ENCODE data around the gene MATR3.

The MATR3 gene

DNA sequence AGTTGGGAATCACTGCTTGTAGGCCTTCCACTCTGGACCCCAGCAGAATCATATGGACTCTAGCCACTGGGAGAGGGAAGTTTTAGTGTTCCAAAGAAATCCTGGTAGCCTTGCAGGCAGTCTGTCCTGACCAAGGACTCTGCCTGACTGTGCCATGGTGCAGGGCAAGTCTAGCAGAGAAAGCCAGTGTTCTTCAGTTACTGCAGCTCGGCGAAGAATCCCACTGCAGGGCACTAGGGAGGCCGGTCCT lies 20.3 kb upstream of the MATR3 start:
- no peak for DNase-seq

DNA sequence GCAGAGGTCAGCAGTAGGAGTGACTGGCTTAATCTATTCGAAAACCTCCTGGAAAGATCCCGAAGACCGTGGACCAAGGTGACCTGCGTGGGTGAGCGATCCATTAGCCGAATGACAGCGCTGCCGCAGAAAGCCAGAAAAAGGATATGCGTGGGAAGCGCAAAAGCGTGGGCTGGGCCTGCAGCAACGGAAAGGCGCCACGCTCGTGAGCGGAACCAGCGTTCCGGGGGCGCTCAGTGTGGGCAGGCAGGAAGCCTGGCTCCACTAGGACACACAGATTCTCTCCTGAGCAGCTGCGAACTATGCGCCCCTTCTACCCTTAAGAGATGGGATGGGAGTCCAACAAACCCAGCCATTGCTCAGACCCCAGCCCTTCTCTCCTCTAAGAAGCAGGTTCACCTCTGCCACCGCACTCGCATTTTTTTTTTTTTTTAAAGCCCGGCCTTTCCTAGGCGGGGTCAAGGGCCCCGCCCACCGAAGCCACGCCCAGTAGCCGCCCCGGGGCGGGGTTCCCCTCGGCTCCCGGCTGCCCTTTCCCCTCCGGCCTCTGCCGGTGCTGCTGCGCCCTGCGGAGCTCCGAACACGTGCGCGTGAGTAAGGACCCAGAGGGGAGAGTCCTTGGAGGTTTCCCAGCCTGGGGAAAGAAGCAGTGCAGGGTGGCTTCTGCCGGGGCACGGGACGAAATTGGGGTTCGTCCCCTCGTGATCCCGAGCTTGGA lies 19.8 kb upstream of the MATR3 start:
- DNase-seq: peak; percentile 83

DNA sequence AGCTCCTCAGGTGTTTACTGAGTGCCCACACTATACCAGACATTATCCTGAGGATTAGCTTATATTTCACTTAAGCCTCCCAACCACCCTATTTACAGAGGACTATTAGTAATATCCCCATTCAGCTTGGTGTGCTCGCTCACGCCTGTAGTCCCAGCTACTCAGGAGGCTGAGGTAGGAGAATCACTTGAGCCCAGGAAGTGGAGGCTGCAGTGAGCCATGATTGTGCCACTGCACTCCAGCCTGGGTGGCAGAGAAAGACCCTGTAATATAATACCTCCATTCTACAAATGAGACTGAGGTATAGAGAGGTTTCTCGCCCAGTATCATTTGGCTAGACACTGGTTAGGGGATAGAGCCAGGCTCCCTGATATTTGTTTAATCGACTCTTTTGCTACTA lies 18.0 kb upstream of the MATR3 start:
- no peak for DNase-seq

DNA sequence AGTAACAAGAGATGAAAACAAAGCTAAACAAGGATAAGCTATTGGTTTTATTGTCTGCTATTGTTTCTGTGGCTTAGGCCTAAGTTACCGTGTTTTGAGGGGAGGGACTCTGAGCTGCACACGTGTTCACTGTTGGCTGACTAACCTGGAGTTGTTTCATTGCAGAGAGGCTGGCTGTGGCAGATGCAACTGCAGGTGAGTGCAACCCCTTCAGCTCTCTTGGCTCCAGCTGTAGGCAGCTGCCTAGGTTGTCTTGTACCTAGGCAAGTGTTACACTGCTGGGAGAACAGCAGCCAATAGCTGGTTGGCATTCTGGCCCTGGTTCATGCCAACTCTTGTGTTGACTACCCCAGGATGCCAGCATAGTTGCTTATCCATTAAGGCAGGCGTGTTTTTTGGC lies 17.6 kb upstream of the MATR3 start:
- DNase-seq: peak; percentile 72

DNA sequence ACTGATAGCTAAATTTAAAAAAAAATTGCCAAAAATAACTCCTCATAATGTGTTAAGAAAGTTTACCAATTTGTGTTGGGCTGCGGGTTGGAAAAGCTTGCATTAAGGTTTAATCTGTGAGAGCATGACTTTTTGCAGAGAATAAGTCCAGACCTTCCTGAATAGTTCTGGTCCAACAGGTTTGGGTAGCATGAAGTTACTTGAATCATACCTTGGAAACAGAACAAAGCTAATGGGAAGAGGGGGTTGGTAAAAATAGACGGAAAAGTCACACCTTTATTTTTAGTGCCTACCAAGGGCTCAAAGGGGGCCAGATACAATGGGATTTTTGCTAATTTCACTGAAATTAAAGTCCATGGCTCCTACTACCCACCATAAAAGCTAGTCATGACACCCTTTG lies 17.1 kb upstream of the MATR3 start:
- DNase-seq: no peak

DNA sequence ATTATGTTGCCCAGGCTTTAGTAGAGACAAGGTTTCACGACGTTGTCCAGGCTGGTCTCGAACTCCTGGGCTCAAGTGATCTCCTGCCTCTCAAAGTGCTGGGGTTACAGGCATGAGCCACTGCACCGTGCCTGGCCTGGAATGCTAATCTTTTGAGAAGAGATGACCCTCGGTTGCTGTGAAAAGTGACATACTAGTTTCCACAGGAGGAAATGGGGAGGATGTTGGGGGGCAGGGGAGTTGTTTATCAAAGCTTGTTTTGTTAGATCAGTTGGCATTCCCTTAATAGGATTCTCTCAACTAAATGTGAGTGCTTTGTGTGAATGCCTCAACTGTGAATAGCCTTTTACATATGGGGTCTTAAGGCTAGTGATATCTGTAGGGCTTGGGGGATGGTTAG lies 16.4 kb upstream of the MATR3 start:
- no peak for DNase-seq

DNA sequence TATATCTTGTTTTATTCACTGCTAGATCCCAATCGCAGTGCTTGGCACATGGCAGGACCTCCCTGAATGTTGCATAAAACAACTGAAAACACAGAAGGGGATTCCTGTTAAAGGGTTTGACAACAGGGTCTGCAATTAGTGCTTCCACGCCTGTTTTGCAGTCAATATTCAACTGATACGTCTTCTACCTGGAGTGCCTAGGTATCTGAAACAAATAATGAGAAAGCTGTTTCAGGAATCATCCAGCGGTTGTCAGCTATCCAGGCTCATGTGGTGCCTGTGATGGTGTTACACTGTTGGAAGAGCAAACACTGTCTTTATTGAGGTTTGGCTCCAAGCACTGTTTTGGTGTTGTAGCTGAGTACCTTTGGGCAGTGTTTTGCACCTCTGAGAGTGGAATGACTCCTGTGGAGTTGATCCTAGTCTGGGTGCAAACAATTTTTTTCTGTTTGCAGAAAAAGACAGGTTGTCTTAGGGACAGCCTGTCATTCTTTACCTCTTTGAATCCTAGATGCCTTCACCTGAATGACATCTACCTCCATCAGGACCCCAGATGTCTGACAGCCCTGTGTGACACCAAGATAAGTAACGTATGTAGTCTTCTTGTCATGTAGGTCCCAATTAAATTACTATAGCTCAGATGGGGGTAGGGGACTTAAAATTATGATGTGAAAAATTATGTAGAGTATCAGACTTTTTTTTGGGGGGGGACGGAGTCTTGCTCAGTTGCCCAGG lies 14.8 kb upstream of the MATR3 start:
- no peak for DNase-seq

DNA sequence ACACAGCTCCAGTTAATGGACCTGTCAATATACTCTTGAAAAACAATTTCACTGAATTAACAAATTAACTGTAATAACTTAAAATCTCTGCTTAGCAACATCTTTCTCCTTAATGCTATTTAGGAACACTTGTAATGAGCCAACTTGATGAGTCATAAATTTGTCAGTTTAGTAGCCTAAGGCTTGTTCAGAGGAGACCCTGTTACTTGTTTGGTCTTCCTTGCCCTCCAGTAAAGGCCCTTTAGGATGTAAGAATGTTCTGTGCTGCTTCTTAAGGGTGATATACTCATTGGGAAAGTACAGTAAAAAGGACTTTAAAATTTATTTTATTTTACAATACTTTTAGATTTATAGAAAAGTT lies 11.4 kb upstream of the MATR3 start:
- no peak for DNase-seq

DNA sequence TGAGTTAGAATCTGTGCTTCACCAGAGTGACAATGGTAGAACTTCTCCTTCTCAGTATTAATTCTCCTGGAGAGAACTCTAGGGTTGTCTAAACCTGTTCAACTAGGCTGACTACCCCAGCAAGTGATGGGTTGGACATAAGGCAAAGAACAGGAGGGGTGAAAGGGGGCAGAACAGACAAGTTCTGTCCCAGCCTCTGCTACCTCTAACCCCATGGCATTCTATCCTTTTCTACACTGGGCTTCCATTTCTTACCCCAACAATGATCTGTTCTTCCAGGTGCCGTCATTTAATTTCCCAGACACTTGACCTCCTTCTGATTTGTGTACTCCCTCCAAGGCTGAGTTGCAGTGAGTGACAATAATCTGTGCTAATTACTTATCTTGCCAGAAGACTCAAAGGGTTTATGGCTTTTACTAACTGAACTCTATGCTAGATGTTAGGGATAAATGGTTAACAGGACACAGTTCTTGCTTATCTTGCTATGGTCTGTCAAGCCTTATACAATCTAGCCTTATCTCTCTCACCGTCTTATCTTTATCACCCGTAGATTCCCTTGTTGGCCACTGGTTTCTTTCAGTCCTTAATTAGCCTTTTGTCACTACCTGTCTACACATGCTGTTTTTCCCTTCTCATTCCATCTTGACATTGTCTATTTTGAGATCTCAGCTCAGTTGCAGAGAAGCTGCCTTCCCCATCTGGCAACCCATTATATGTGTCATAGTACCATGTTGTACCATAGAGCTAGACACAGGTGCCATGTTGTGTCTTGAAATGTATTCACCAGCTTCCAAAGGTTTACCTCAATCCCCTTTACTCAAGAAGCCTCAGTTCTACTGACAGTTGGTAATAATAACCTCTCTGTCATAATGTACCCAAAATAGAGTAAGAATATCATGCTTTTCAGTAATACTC lies 10.0 kb upstream of the MATR3 start:
- no peak for DNase-seq

DNA sequence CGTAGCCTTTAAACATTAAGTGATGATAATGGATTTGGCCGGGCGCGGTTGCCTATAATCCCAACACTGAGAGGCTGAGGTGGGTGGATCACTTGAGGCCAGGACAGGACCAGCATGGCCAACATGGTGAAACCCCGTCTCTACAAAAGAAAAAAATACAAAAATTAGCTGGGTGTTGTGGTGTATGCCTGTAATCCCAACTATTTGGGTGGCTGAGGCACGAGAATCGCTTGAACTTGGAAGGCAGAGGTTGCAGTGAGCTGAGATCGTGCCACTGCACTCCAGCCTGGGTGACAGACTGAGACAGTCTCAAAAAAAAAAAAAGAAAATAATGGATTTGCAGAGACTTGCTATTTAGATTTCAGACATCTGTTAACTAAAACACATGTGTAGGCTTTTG lies 9.2 kb upstream of the MATR3 start:
- DNase-seq: no peak

DNA sequence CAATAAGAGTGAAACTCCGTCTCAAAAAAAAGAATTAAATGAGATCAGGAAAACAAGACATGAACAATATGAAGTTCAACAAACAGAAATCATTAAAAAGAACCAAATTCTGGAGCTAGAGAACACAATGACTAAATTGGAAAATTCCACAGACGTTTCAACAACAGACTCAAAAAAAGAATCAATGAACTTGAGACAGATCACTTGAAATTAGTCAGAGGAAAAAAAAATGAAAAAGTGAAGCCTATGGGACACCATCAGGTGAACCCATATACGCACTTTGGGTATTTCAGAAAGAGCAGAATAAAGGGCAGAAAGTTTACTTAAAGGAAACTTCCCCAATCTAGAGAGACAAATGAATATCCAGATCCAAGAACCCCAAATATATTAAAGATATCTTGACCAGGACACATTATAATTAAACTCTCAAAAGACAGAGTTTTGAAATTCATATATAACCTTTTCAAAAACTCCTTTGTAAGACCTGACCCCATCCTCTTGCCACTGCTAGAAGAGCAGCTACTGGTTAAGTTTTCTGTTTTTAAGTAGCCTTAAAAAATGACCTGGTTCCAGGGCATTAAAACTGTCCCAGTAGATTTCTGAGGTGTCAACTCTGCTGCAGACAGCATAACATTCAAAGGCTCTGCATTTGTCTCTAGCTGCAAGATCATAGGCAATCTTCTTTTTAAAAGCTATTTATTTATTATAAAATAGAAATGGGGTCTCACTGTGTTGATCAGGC lies 7.7 kb upstream of the MATR3 start:
- DNase-seq: no peak

DNA sequence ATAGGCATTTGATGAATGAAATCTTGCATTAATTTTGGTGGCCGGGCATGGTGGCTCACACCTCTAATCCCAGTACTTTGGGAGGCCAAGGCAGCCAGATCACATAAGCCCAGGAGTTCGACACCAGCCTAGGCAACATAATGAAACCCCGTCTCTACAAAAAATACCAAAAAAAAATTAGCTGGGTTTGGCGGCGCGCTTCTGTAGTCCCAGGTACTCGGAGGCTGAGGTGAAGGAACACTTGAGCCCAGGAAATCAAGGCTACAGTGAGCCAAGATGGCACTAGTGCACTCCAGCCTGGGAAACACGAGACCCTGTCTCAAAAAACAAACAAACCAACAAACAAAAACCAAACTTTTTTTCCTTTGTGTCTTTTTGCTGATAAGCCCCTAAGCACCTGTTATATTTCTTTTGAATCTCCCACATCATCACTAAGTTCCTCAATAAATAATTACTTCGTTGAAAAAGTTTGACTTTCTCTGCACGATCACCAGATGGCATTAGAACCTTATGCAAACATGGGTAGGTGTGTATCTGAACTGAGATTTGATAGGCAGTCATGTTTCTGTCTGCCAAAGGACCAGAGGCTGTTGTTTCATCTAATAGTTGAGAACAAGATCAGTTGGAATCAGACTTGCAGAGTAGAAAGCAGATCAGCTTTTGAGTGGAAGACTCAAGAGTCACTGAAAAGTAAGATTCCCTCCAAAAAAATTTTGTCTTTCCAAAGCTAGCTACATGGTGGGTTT lies 5.5 kb upstream of the MATR3 start:
- DNase-seq: no peak

DNA sequence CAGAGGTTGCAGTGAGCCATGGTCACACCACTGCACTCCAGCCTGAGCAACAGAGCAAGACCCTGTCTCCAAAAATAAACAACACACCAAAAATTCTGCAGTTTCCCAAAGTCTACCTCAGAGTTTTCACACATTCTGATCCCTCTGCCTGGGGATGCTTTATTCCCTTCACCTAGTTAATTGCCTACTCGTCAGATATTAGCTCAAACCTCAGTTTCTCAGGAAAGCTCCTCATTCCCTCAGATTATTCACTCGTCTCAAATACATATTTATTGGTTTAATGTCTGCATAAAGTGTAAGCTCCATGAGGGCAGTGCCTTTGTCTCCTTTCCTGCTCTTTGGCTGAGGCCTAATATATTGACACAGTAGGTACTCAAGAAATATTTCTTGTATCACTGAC lies 2.5 kb upstream of the MATR3 start:
- DNase-seq: no peak

DNA sequence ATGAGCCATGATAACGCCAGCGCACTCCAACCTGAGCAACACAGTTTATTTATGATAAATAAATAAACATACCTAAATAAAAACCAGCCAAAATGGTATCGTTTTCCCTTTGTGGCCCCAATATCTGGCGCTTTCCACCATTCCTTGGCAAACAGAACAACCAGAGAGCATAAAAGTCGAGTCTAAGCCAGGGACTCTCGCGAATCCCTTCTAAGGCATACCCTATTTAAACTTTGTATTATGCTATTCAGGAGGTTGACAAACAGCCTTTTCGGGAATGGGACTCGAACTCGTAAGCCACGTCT lies 386 bp upstream of the MATR3 start:
- DNase-seq: no peak

DNA sequence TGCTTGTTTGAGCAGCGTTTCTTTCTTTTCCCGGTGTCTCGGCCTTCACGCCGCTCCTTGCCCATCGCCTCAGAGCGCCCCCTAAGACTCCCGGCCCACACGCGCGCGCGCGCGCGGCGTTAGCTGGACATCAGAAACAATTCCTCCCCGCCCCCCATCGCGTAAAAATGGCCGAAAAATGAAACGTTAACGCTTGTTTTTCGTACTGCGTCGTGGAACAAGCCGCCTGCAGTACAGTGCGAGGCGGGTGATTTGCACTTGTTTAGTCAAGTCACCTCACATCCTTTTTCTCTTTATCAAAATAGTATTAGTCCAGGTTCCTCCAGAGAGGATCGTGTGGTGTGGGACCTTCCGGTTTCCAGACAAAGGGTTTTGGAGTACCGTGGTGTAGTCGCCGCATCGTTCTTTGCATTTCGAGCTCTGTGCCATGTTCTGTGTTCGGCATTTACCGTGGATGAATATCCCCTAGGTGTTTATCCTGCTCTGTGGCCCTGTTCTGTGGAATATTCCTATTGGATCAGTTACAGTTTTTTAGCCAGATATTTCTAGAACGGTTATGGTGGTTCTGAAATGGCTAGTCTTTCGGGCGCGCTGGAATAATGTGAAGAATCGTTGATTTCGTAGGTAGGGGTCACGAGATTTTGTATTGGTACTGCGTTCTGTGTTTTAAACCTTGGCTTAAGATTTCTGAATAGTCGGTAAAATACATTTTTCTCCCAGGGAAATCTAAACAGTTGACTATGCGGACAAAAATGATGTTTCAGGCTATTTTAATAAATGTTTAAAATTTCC lies 1.0 kb downstream of the MATR3 start:
- DNase-seq: peak; percentile 52

DNA sequence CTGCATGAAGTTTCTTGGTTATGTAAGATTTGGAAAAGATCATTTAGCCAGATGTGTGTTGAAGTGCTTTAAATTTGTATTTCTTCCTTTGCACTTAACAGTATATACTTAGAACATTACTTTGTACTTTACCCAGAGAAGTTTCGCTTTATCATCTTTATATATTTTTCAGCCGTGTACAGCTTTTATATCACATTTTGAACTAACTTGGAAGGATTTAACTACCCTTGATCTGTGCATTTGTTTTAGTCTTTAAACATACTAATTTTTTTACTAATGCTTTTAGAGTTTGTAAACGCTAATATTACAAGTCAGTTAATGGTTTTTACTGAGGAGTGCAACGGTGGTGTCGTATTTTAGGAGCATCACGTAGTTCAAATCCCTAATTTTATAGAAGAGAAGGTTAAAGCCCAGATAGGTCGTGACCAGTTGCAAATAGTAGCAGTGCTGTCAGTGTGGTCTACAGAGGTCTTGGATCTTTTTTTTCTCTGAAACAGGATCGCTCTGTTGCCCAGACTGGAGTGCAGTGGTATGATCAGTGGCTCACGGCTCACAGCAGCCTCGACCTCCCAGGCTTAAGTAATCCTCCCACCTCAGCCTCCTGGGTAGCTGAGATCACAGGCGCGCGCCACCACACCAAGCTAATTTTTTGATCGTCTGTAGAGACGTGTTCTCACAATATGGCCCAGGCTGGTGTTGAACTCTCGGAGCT lies 2.0 kb downstream of the MATR3 start:
- DNase-seq: no peak

DNA sequence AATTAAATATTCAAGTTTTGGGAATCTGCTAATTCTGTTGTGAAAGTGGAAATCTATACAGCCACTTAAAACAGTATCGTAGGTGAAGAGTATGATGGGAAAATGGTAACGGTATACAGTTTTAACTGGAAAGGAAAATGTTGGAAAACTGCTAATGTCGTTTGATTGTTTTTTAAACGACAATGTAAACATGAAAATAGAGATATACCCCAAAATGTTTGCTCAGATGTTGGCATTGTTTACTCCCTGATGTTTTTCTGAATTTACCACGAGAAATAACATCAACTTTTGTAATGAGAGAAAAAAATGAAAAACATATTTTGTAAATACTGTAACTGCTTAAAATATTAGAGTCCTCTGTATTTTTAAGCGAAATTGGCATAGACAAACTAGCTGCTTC lies 2.7 kb downstream of the MATR3 start:
- DNase-seq: no peak

DNA sequence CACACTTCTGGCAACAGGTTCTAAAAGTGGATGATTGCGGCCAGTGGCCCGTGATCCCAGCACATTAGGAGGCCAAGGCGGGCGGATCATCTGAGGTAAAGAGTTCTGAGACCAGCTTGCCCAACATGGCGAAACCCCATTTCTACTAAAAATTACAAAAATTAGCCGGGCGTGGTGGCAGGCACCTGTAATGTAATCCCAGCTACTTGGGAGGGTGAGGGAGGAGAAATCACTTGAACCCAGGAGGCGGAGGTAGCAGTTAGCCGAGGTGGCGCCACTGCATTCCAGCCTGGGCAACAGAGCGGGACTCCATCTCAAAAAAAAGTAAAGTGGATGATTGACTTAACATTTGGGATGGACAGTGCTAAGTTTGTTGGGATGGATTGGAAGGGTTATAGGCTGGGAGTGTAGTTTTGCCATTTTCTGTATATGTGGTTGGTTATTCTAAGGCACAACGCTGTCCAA lies 3.4 kb downstream of the MATR3 start:
- no peak for DNase-seq

DNA sequence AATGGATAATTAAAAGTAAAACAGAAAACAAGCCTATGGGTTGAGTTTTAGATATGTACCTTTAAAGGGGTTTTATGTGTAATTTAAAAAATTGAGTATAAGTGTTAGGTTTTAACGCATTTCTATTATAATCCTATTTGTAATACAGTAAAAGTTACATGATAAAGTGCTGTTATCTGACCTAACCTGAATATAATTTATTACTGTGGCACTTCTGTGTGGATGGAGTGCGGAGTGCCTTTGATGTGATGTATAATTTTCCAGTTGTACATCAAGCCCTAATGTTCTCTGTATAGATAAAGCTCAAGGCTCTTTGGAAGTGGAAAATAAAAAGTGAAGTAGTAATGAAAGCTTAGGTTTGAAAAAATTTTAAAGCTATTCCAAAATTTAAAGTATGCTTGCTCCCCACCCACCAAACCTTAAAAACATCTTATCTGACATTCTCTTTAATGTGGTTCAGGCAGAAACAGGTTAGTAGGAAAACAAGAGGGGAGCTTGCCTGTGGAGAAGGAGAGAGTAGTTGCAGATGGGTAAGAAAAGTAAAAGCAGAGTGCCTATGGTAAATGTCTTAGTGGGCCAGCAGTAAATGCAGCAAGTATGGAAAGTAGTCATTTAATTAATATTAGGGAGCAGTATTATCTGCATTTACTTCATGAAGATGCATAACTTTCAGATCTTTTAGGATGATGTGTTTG lies 4.0 kb downstream of the MATR3 start:
- DNase-seq: no peak

DNA sequence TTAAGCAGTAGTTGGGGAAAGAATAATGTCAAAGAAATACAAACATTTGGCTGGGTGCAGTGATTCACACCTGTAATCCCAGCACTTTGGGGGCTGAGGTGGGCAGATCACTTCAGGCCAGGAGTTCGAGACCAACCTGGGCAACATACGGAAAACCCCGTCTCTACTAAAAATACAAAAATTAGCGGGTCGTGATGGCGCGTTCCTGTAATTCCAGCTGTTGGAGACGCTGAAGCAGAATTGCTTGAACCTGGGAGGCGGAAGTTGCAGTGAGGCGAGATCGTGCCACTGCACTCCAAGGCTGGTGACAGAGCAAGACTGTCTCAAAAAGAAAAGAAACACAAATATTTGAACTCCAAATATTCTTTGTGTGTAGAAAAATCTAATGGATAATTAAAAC lies 4.7 kb downstream of the MATR3 start:
- no peak for DNase-seq

DNA sequence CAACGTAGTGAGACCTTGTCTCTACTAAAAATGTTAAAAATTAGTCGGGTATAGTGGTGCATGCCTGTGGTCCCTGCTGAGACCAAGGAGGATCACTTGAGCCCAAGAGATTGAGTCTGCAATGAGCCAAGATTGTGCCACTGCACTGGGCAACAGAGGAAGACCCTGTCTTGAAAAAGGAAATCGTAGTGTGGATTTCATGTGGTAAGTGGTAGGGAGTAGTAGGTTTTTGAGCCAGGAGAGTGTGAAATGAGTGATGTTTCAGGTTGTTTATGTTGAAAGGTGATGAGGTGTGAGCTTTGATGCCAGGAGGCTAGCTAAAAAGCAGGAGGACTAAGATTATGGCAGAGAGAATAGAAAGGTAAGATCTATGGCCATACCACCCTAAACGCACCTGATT lies 5.9 kb downstream of the MATR3 start:
- no peak for DNase-seq

All from NCI-H2029 (cell line).